ENCODE measurements around the gene IDUA. TPM values are rescaled to one million over a fixed set of nuclear protein-coding genes. Genes with fewer than 3 reads are reported as not detected.

Gene IDUA
- total RNA-seq, 1 donor from 2014 or later: 10.2 TPM

GRCh38 chr4:1031956-1032795, 45.3 kb downstream of the IDUA start:
- DNase-seq: peak; percentile 85

GRCh38 chr4:1032861-1033260, 46.0 kb downstream of the IDUA start:
- DNase-seq: no peak

GRCh38 chr4:1033840-1034551, 47.2 kb downstream of the IDUA start:
- peak; percentile 94 for DNase-seq

GRCh38 chr4:1035510-1035909, 48.7 kb downstream of the IDUA start:
- DNase-seq: peak; percentile 65

- no peak for DNase-seq
Observed at GRCh38 chr4:1036095-1036494, 49.3 kb downstream of the IDUA start.

- DNase-seq: no peak
Observed at GRCh38 chr4:1036976-1037810, 50.3 kb downstream of the IDUA start.

- DNase-seq: peak; percentile 69
Observed at GRCh38 chr4:1038948-1039492, 52.2 kb downstream of the IDUA start.

GRCh38 chr4:1039493-1040343, 52.9 kb downstream of the IDUA start:
- DNase-seq: peak; percentile 86

GRCh38 chr4:1040344-1041146, 53.7 kb downstream of the IDUA start:
- DNase-seq: no peak

GRCh38 chr4:1041147-1041935, 54.5 kb downstream of the IDUA start:
- DNase-seq: peak; percentile 80

GRCh38 chr4:1041936-1042330, 55.1 kb downstream of the IDUA start:
- no peak for DNase-seq

GRCh38 chr4:1042352-1043055, 55.7 kb downstream of the IDUA start:
- DNase-seq: no peak

- DNase-seq: no peak
Observed at GRCh38 chr4:1043162-1043561, 56.3 kb downstream of the IDUA start.

- peak; percentile 75 for DNase-seq
Observed at GRCh38 chr4:1043651-1044468, 57.0 kb downstream of the IDUA start.

GRCh38 chr4:1044469-1045192, 57.8 kb downstream of the IDUA start:
- DNase-seq: peak; percentile 13

GRCh38 chr4:1045193-1045594, 58.4 kb downstream of the IDUA start:
- no peak for DNase-seq

- peak; percentile 9 for DNase-seq
Observed at GRCh38 chr4:1045595-1046201, 58.9 kb downstream of the IDUA start.

Measured in tongue (tissue), 2 donors.